ENCODE results near the gene APOLD1. TPM values are rescaled to one million over a fixed set of nuclear protein-coding genes. Genes with fewer than 3 reads are reported as not detected.
A peak's percentile ranks its signal among the peaks of the same experiment; 100 is the strongest.

Gene APOLD1
- polyA plus RNA-seq, 3 donors, result 0.08 to 0.21 TPM; not detected in 1

GRCh38 chr12:12807970-12808702, 22.7 kb downstream of the APOLD1 start:
- H3K79me2 ChIP-seq (ENCODE audit: insufficient read depth, low read length), result peaks cover under 1% of the 10 kb centered on the region
- peak in 1 of 3 donors; percentile 15 for DNase-seq
- H3K4me3 ChIP-seq (replicated peaks in 1 of 3; ENCODE audit: low read depth in 2 of 3, low read length in 3 of 3), result peak overlapping the region in 1 of 3 experiments; percentile 47
- Mint-ChIP-seq H3K9me3 (peaks cover 0 to 3% (median 0%) of the 10 kb centered on the region in 7 donors), H3K4me3 (peak overlapping the region; percentile 32 to 58), H3K27me3 (ENCODE audit: low read depth in 3 of 3) (peaks cover 0 to 2% (median 2%) of the 10 kb centered on the region in 3 donors), H3K27ac (peak overlapping the region; percentile 16 to 92 (median 89)), H3K36me3 (no peaks in the 10 kb centered on the region), H3K4me1 (peaks cover 30% of the 10 kb centered on the region)
- peak overlapping the region; percentile 54 for H3K4me2 ChIP-seq (replicated peaks; ENCODE audit: extremely low read depth, low read length, poor library complexity, severe bottlenecking)
- 14% methylated on average over 5 of the region's 11 CpGs for WGBS (ENCODE audit: insufficient coverage)
- H3K36me3 ChIP-seq (replicated peaks in 1 of 2; ENCODE audit: control insufficient read depth in 1 of 2, insufficient read depth in 2 of 2, low read length in 2 of 2), result no peaks in the 10 kb centered on the region
- peak overlapping the region in 1 of 2 donors; percentile 59 for H3K27ac ChIP-seq (ENCODE audit: low read depth in 1 of 2, low read length in 2 of 2)
- intact Hi-C loops (cut with micrococcal nuclease), result no loop called here
- TF ChIP-seq CTCF (IDR thresholded peaks at IDR 0.05), result no peak
- H3K9ac ChIP-seq (ENCODE audit: insufficient read depth, low read length, poor library complexity, severe bottlenecking), result no peak overlapping the region
- no peaks in the 10 kb centered on the region for H3K27me3 ChIP-seq (ENCODE audit: control insufficient read depth in 2 of 2, insufficient read depth in 2 of 2, low read length in 2 of 2)
- no peaks in the 10 kb centered on the region for H4K20me1 ChIP-seq (ENCODE audit: insufficient read depth, low read length)
- no peaks in the 10 kb centered on the region for H3K9me3 ChIP-seq (replicated peaks in 1 of 2; ENCODE audit: control insufficient read depth in 1 of 2, insufficient read depth in 1 of 2, low read length in 2 of 2)
- H2AFZ ChIP-seq (ENCODE audit: insufficient read depth, low read depth, low read length, poor library complexity, severe bottlenecking), result peak overlapping the region; percentile 64
- H3K4me1 ChIP-seq (ENCODE audit: control insufficient read depth in 1 of 2, insufficient read depth in 2 of 2, low read length in 2 of 2), result peaks cover 24 to 44% of the 10 kb centered on the region in 2 donors

- no peak overlapping the region for H3K4me3 ChIP-seq (replicated peaks in 1 of 3; ENCODE audit: low read depth in 2 of 3, low read length in 3 of 3)
- Mint-ChIP-seq H3K27ac (no peak overlapping the region), H3K36me3 (peaks cover 3 to 9% of the 10 kb centered on the region in 2 donors), H3K9me3 (peaks cover 0 to 3% (median 0%) of the 10 kb centered on the region in 7 donors), H3K4me3 (no peak overlapping the region), H3K27me3 (ENCODE audit: low read depth in 3 of 3) (peaks cover 0 to 2% (median 2%) of the 10 kb centered on the region in 3 donors), H3K4me1 (peaks cover 44% of the 10 kb centered on the region)
- H3K9me3 ChIP-seq (replicated peaks in 1 of 2; ENCODE audit: control insufficient read depth in 1 of 2, insufficient read depth in 1 of 2, low read length in 2 of 2), result no peaks in the 10 kb centered on the region
- 86% methylated on average over 4 of the region's 10 CpGs for WGBS (ENCODE audit: insufficient coverage)
- peaks cover 3 to 4% of the 10 kb centered on the region in 2 donors for H3K36me3 ChIP-seq (replicated peaks in 1 of 2; ENCODE audit: control insufficient read depth in 1 of 2, insufficient read depth in 2 of 2, low read length in 2 of 2)
- H3K79me2 ChIP-seq (ENCODE audit: insufficient read depth, low read length), result peaks cover 25% of the 10 kb centered on the region
- H4K20me1 ChIP-seq (ENCODE audit: insufficient read depth, low read length), result no peaks in the 10 kb centered on the region
- H3K4me1 ChIP-seq (ENCODE audit: control insufficient read depth in 1 of 2, insufficient read depth in 2 of 2, low read length in 2 of 2), result peaks cover 32 to 54% of the 10 kb centered on the region in 2 donors
- H3K9ac ChIP-seq (ENCODE audit: insufficient read depth, low read length, poor library complexity, severe bottlenecking), result no peak overlapping the region
- H3K27ac ChIP-seq (ENCODE audit: low read depth in 1 of 2, low read length in 2 of 2), result no peak overlapping the region
- TF ChIP-seq CTCF (IDR thresholded peaks at IDR 0.05), result no peak
- no peak overlapping the region for H2AFZ ChIP-seq (ENCODE audit: insufficient read depth, low read depth, low read length, poor library complexity, severe bottlenecking)
- no peak for DNase-seq
- H3K27me3 ChIP-seq (ENCODE audit: control insufficient read depth in 2 of 2, insufficient read depth in 2 of 2, low read length in 2 of 2), result no peaks in the 10 kb centered on the region
- H3K4me2 ChIP-seq (replicated peaks; ENCODE audit: extremely low read depth, low read length, poor library complexity, severe bottlenecking), result no peak overlapping the region
- intact Hi-C loops (cut with micrococcal nuclease), result loop anchor here in 1 of 2 donors (10.0 kb wide), 1 partner anchor 96 kb away; the partner anchor contains the start of gene CDKN1B
Measured at GRCh38 chr12:12810553-12811021, 25.1 kb downstream of the APOLD1 start.
